ENCODE results near the gene FGFR3.

Gene FGFR3

DNA sequence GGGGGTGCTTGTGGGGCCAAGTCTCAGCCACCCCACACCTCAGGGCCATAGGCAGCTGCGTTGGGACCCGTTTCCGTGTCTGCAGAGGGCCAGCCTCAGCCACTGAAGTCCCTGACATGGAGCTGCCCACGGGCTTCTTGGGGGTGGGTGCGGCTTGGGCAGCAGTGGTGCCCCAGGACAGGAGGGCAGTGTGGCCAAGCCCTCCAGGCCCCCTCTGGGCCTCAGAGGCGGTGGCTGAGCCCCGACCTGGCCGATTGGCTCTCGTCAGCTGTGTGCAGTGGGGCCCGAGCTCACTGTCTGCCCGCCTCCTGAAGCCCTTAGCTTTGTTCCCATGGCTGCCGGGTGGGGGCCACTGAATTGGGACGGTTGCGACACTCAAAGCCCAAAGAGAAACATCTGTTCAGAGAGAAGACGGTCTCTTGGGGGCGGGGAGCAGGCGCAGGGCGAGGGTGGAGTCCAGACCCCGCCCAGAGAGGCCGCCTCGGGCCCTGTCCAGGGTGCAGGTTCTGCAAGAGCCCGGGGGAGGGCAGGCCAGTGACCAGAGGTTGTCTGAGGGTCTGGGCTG is 9.1 kb downstream of the FGFR3 start:
- no peak for DNase-seq (ENCODE audit: low read depth in 2 of 2)

DNA sequence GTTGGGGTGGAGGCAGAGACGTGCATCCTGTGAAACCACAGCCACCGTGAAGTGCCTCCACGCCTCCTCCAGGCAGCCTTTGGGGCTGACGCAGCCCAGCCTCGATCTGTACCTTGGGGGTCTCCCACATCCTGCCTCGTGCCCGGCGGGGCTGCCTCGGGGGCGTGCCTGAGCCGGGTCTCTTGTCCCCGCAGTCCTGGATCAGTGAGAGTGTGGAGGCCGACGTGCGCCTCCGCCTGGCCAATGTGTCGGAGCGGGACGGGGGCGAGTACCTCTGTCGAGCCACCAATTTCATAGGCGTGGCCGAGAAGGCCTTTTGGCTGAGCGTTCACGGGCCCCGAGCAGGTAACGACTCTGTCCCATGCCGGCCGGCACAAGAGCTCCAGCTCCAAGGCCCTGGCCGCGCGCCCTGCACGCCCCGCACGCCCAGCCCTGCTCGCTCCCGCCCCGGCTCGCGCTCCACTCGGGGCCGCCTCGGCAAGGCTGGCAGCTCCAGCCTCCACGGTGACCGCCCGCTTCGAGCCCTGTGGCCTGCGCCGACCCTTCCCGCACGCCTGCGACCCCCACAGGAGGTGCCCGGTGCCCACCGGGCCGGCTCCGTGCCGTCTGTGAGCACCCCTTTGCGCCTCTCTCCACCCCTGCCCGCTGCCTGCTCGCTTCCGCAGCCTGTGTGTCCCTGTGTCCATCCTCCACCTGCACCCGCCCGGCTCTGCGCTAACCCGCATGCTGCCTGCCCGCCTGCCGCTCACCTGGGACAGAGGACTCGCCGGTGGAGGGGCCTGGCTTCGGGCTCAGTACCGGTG is 9.8 kb downstream of the FGFR3 start:
- no peak for DNase-seq (ENCODE audit: low read depth in 2 of 2)

DNA sequence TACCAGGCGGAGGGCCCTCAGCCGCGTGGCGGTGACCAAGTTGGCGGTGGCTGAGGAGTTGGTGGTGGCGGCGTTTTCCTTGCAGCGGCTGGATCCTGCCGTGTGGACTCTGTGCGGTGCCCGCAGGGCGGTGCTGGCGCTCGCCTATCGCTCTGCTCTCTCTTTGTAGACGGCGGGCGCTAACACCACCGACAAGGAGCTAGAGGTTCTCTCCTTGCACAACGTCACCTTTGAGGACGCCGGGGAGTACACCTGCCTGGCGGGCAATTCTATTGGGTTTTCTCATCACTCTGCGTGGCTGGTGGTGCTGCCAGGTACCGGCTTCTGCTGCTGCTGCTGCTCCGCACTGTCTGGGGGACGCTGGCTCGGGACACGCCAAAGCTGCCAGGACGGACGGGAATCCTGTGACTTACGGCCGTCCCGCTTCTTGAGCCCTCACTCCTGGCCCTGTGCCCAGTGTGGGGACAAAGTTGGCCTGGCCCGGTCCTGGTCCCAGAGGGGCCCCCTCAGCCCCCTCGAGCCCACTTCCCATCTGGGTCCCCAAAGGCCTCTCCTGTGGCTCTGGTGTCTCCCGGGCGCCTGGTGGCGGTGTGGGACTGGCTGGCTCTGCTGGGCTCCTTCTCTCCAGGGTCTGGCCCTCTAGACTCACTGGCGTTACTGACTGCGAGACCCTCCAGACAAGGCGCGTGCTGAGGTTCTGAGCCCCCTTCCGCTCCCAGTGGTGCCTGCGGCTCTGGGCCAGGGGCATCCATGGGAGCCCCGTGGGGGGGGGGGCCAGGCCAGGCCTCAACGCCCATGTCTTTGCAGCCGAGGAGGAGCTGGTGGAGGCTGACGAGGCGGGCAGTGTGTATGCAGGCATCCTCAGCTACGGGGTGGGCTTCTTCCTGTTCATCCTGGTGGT is 10.7 kb downstream of the FGFR3 start:
- DNase-seq (ENCODE audit: low read depth in 2 of 2), result no peak

DNA sequence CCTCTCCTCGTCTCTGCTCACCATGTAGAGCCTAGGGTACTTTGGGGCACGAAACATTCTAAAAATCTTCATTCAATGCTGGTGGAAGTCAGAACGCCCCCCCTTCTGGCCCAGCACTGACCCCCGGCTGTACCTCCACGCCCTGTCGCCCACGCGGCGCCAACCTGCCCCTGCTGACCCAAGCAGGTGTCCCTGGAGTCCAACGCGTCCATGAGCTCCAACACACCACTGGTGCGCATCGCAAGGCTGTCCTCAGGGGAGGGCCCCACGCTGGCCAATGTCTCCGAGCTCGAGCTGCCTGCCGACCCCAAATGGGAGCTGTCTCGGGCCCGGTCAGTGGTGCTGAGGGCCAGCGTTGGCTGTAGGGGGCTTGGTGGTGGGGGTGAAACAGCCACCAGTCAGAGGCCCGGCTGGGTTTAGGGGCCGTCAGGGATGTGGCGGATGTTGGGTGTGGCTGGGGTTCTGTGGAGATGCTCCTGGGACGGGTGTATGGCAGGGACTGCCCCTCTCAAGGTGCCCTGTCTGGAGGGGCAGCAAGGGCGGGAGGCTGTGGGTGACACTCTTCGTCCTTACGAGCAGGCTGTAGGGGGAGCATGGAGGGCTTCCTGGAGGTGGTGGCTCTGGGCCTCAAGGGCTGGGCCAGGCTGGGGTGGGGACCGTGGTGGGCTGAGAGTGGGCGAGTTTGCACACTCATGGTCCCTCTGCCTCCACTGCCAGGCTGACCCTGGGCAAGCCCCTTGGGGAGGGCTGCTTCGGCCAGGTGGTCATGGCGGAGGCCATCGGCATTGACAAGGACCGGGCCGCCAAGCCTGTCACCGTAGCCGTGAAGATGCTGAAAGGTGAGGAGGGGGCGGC is 11.8 kb downstream of the FGFR3 start:
- no peak for DNase-seq (ENCODE audit: low read depth in 2 of 2)

DNA sequence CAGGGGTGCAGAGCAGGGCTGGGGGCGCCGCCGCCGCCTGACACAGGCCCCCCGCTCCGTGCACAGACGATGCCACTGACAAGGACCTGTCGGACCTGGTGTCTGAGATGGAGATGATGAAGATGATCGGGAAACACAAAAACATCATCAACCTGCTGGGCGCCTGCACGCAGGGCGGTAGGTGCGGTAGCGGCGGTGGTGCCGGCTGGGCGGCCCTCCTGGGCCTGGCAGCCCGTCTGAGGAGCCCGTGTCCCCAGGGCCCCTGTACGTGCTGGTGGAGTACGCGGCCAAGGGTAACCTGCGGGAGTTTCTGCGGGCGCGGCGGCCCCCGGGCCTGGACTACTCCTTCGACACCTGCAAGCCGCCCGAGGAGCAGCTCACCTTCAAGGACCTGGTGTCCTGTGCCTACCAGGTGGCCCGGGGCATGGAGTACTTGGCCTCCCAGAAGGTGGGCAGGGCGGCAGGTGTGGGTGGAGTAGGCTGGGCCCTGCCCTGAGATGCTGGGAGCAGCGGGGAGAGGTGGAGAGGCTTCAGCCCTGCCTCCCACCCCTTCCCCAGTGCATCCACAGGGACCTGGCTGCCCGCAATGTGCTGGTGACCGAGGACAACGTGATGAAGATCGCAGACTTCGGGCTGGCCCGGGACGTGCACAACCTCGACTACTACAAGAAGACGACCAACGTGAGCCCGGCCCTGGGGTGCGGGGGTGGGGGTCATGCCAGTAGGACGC is 12.6 kb downstream of the FGFR3 start:
- DNase-seq (ENCODE audit: low read depth in 2 of 2), result no peak

DNA sequence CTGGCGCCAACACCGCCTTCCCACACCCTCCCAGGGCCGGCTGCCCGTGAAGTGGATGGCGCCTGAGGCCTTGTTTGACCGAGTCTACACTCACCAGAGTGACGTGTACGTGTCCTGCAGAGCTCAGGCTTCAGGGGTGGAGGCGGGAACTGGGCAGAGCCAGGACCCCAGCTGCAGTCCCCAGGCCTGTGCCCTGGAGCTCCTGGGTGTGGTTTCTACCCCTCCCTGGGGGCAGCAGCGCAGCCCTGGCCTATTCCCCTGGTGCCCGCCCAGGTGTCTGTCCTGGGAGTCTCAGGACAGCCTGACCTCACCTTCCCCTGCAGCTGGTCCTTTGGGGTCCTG is 13.1 kb downstream of the FGFR3 start:
- no peak for DNase-seq (ENCODE audit: low read depth in 2 of 2)

DNA sequence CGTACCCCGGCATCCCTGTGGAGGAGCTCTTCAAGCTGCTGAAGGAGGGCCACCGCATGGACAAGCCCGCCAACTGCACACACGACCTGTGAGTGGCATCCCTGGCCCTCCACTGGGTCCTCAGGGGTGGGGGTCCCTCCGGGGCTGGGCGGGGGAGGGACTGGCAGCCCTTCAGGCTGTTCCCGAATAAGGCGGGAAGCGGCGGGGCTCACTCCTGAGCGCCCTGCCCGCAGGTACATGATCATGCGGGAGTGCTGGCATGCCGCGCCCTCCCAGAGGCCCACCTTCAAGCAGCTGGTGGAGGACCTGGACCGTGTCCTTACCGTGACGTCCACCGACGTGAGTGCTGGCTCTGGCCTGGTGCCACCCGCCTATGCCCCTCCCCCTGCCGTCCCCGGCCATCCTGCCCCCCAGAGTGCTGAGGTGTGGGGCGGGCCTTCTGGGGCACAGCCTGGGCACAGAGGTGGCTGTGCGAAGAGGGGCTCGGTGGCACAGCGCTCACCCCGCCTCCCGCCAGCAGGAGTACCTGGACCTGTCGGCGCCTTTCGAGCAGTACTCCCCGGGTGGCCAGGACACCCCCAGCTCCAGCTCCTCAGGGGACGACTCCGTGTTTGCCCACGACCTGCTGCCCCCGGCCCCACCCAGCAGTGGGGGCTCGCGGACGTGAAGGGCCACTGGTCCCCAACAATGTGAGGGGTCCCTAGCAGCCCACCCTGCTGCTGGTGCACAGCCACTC is 13.7 kb downstream of the FGFR3 start:
- DNase-seq (ENCODE audit: low read depth in 2 of 2), result no peak

DNA sequence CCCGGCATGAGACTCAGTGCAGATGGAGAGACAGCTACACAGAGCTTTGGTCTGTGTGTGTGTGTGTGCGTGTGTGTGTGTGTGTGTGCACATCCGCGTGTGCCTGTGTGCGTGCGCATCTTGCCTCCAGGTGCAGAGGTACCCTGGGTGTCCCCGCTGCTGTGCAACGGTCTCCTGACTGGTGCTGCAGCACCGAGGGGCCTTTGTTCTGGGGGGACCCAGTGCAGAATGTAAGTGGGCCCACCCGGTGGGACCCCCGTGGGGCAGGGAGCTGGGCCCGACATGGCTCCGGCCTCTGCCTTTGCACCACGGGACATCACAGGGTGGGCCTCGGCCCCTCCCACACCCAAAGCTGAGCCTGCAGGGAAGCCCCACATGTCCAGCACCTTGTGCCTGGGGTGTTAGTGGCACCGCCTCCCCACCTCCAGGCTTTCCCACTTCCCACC is 14.3 kb downstream of the FGFR3 start:
- no peak for DNase-seq (ENCODE audit: low read depth in 2 of 2)

DNA sequence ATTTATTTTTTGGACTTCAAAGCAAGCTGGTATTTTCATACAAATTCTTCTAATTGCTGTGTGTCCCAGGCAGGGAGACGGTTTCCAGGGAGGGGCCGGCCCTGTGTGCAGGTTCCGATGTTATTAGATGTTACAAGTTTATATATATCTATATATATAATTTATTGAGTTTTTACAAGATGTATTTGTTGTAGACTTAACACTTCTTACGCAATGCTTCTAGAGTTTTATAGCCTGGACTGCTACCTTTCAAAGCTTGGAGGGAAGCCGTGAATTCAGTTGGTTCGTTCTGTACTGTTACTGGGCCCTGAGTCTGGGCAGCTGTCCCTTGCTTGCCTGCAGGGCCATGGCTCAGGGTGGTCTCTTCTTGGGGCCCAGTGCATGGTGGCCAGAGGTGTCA is 15.3 kb downstream of the FGFR3 start:
- no peak for DNase-seq (ENCODE audit: low read depth in 2 of 2)

DNA sequence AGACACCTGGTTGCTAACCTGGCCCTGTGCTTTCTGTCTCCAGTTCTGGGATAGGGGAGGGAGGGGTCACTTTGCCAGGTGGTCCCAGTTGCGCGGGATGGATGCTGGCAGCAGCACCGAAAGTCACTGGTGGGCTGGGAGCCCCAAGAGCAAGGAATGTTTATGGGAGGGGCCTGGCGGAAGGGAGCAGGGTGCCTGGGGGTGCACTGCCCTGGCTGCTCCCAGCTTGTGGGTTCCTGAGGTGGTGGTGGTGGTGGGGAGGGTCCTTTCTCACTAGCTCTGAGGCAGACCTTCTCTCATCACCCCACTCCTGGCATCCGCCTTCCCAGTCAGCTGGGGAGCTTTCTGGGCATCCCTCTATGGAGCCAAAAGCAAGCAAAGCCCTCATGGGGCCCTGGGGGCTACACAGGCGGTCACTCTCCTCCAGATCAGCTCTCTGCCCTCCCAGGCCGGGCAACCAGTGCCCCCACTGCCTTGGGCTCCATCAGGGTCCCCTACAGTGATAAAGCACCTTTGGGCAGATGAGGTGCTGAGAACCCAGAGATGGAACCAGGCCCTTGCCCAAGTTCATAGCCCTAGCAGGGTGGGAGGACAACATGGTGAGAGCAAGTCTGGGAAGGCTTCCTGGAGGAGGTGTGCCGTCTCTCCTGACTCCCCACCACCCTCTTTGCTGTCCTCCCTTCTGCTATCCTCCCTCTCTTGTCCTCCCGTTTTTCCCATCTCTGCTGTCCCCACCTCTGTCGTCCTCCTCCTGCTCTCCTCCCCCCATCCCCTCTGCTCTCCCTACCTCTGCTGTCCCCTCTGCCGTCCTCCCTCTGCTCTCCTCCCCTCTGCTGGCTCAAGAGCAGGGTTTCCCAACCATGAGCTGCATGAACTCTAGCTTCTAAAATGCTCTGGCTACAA is 16.0 kb downstream of the FGFR3 start:
- no peak for DNase-seq (ENCODE audit: low read depth in 2 of 2)

DNA sequence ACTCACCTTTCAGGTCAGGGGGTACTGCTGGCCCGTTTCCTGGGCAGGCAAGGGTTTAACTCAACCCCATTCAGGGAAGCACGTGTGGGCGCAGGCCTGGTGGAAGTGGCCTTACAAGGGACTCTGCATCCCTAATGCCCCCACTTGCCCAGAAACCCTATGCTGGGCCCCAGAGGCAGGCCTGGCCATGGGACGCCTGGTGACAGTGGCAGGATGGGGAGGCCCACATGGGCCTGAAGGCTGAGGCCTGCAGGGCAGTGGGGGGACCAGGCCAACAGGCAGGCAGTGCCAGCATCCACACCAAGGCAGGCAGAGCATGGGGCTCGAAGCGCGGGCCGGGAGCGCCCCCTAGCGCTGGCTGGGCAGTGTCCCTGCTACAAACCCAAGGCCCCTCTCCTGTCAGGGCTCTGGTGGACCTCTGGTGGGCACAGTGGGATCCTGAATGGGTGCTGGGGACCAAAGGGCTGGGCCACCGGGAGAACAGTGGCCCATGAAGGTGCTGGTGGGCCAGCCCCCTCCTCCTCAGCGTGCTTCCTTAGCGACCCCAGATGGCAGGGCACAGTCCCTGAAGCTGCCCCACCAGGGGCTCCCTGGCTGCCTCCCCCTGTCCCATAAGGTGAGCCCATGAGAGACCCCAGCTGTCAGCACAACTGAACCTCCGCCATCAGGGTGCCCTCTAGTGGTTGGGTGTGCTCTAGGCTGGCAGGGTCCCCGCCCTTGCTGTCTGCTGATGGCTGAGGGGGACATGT is 16.8 kb downstream of the FGFR3 start:
- DNase-seq (ENCODE audit: low read depth in 2 of 2), result peak; percentile 15 to 29

DNA sequence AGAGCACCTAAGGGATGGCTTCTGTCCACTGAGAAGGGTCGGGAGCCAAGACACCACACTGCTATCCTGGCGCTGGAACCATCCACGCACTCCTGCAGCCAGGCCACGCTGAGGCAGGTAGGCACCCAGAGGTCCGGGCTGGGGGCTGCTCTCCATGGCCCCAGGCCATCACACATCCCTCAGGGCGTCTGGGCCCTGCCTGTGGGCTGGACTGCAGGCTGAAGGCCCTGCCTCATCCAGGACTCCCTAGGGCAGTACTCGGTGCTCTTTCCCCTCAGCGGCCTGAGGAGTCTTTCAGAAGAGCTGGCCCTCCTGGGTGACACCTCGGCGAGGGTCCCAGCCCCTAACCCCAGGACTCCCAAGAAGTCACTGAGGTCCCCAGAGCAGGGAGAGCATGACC is 17.7 kb downstream of the FGFR3 start:
- no peak for DNase-seq (ENCODE audit: low read depth in 2 of 2)

DNA sequence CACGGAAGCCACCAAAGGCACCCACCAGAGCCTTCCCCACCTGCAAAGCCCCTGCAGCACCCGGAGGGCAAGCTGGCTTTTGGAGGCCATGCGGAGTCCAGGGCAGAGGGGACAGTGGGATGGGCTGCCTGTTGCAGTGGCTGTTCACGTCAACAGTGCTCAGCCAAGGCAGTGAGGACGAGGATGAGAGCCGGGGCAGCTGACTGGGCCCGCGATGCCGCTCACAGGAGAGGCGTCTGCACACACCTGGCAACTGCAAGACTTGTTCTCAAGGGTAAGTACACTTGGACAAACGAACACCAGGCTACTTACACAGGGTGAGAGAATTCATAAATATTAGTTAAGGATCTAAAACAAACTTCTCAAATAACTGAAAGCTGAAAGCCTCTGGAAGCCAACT is 19.6 kb downstream of the FGFR3 start:
- no peak for DNase-seq (ENCODE audit: low read depth in 2 of 2)

DNA sequence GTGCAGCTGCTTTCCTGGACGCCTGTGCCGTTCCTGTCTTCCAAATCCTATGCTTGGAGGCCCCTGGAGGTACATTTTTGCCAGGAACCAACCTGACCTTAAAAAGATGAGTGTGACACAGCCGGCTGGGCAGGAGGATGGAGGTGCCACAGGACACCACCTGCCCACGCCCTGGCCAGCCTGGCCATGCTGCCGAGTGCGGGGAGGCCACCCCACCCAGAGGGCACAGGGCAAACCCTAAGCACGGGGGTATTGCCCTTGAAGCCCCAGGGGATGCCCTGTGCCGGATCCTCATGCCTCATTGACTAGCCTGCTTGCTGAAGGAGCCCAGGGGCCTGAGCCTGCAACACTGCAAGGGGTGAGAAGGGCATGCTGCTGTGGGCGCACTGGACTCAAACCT is 20.1 kb downstream of the FGFR3 start:
- DNase-seq (ENCODE audit: low read depth in 2 of 2), result no peak

DNA sequence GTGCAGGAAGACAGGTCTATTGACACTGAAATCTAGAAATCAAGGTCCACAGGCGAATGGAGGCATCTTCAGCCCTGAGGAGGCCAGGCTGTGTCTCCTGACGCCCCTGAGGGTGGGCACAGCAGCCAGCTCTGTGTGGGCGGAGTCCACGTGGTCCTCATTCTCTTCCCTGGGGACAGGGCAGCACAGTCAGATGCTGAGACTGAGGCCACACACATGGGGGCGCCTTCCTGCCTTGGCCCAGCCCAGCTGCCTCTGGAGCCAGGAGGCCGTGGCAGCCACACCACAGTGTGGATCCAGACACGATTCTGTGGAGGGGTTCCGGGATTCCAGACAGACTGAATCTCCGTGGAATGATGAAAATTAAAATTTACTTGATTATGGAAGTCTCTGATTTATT is 20.8 kb downstream of the FGFR3 start:
- no peak for DNase-seq (ENCODE audit: low read depth in 2 of 2)

DNA sequence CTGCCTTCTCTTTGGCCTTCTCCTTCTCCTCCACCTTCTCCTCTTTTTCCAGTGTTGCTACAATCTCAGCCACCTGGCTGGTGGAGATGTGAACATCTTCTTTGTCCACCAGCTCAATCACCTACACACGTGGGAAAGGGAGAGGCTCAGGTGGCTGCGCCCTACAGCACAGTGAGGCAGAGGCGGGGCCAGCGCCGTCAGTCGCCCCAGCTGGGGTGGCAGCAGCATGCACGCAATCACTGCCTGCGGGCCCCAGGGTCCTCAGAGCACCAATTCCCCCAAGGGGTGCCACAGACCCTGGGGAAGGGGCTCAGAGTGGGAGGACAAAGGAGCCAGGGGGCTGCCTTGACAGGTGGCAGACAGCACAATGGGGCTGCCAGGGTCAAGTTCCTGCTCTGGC is 21.4 kb downstream of the FGFR3 start:
- no peak for DNase-seq (ENCODE audit: low read depth in 2 of 2)

DNA sequence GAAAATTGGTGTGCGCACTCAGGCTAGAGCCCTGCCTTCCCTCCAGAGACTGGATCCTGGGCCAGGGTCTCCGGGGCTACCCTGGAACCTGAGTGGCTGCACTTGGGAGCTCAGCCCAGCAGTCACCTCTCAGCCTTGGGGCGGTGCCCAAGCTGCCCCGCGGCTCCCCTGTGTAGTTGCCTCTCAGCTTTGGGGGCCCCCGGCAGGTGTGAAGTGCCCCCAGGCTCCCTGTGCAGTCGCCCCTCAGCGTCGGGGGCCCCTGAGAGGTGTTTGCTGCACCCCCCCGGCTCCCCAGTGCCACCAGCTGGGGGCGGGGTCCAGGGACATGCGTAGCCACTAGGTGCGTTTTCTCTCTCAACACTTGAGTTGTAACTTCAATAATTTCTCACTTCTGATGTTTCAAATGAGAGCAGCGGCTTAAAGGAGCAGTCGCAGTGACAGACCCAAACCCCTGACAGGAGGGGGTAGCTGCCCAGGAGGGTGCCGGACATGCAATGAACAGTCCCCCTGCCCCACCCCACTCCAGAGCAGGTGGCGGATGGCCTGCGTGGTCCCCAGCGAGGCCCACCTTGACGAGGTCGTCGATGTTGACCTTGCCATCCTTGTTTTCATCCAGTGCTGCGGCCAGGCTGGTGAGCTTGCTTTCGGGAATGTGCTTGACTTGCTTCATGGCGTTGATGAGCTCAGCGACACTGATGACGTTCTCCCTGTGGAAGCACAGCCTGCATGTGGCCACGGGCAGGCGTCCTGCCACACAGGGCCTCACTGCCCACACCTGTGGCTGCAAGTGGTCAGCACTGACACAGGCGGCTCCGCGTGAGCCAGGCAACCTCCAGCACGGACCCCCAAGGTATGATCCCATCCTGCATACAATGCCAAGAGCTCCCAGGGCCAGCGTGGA is 22.3 kb downstream of the FGFR3 start:
- DNase-seq (ENCODE audit: low read depth in 2 of 2), result no peak
